Measurements from ENCODE around the gene IRX6. TPM values are rescaled to one million over a fixed set of nuclear protein-coding genes. Genes with fewer than 3 reads are reported as not detected.

IRX6 gene
- polyA plus RNA-seq, 1 donor (not counting 4 experiments of a cell fraction or from before 2014, with no cell fraction given), result not detected

DNA sequence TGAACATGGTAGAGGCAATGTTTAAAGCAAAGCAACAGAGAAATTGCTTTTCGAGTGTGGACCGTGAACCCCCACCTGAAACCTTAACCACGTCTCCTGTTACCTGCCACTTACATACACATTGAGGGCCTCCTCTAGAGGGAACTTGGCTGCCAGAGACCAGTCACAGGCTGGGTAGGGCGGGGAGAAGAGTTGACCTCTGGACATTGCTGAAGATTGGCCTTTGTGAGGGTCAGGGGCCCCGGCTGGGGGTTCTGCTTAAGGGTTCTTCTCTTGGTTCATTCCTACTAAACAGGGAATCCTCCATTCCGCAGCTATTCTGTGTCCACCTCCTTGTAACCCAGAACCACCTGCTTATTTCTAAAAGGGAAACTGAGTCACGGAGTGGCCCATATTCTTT is 53.8 kb downstream of the IRX6 start:
- Histone ChIP-seq H2AFZ (ENCODE audit: control insufficient read depth, low read length) (no peak overlapping the region), H4K20me1 (ENCODE audit: control insufficient read depth, extremely low read depth, insufficient read depth, low read length) (no peaks in the 10 kb centered on the region), H3K9ac (ENCODE audit: control insufficient read depth, extremely low read depth, insufficient read depth, low read length) (no peak overlapping the region), H3K4me2 (ENCODE audit: control insufficient read depth, extremely low read depth, insufficient read depth, low read depth, low read length) (no peak overlapping the region), H3K9me1 (ENCODE audit: control insufficient read depth, extremely low read depth, insufficient read depth, low read length) (no peaks in the 10 kb centered on the region), H3K27ac (ENCODE audit: control insufficient read depth, insufficient read depth, low read length) (no peak overlapping the region), H3K4me3 (ENCODE audit: control insufficient read depth in 2 of 3, extremely low read depth in 1 of 3, insufficient read depth in 2 of 3, low read depth in 1 of 3, low read length in 3 of 3) (no peak overlapping the region), H3K9me3 (ENCODE audit: control insufficient read depth, low read depth, low read length) (no peaks in the 10 kb centered on the region), H3K4me1 (ENCODE audit: control insufficient read depth, extremely low read depth, insufficient read depth, low read length) (peaks cover 4% of the 10 kb centered on the region), H3K36me3 (ENCODE audit: control insufficient read depth in 2 of 2, extremely low read depth in 1 of 2, insufficient read depth in 2 of 2, low read length in 2 of 2) (no peaks in the 10 kb centered on the region), H3K79me2 (ENCODE audit: control insufficient read depth, insufficient read depth, low read length) (no peaks in the 10 kb centered on the region), H3K27me3 (ENCODE audit: control insufficient read depth, extremely low read depth, insufficient read depth, low read length) (peaks cover 7% of the 10 kb centered on the region)
- dilution Hi-C loops (cut with MboI; ENCODE audit: extremely low pct_ligation_motif_present, low sequenced_read_pairs), result no loop called here
- FAIRE-seq (no peak), DNase-seq (ENCODE audit: low read depth, low spot score) (no peak)
- TF ChIP-seq, protein P1, sequence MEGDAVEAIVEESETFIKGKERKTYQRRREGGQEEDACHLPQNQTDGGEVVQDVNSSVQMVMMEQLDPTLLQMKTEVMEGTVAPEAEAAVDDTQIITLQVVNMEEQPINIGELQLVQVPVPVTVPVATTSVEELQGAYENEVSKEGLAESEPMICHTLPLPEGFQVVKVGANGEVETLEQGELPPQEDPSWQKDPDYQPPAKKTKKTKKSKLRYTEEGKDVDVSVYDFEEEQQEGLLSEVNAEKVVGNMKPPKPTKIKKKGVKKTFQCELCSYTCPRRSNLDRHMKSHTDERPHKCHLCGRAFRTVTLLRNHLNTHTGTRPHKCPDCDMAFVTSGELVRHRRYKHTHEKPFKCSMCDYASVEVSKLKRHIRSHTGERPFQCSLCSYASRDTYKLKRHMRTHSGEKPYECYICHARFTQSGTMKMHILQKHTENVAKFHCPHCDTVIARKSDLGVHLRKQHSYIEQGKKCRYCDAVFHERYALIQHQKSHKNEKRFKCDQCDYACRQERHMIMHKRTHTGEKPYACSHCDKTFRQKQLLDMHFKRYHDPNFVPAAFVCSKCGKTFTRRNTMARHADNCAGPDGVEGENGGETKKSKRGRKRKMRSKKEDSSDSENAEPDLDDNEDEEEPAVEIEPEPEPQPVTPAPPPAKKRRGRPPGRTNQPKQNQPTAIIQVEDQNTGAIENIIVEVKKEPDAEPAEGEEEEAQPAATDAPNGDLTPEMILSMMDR (optimal IDR thresholded peaks at IDR 0.05 in 1 of 3, IDR thresholded peaks at IDR 0.05 in 1 of 3, conservative IDR thresholded peaks at IDR 0.05 in 1 of 3; ENCODE audit: extremely low read depth in 1 of 3, insufficient read depth in 2 of 3, low read length in 3 of 3), result no peak
- TF ChIP-seq EZH2 (IDR thresholded peaks at IDR 0.05; ENCODE audit: low read length), result no peak

DNA sequence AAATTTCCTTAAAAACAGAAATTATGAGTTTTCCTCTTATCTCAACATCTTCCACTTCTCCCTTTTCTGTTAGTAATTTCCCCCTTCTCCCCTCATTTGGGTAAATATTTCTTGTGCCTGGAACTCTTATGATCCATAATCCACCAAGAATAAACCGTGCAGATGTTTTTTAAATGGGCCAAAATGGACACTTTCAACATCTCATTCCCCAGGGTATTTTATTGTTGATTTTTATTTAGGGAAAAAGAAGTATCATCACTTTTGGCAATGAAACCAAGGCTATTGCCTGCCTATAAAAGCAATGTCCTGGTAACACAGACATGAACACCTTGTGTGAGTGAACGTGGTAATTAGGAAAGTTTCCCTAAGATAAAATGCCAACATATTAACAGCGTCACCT is 54.6 kb downstream of the IRX6 start:
- Histone ChIP-seq H3K27ac (ENCODE audit: control insufficient read depth, insufficient read depth, low read length) (no peak overlapping the region), H4K20me1 (ENCODE audit: control insufficient read depth, extremely low read depth, insufficient read depth, low read length) (no peaks in the 10 kb centered on the region), H3K4me3 (ENCODE audit: control insufficient read depth in 2 of 3, extremely low read depth in 1 of 3, insufficient read depth in 2 of 3, low read depth in 1 of 3, low read length in 3 of 3) (no peak overlapping the region), H3K36me3 (ENCODE audit: control insufficient read depth in 2 of 2, extremely low read depth in 1 of 2, insufficient read depth in 2 of 2, low read length in 2 of 2) (no peaks in the 10 kb centered on the region), H3K79me2 (ENCODE audit: control insufficient read depth, insufficient read depth, low read length) (no peaks in the 10 kb centered on the region), H3K27me3 (ENCODE audit: control insufficient read depth, extremely low read depth, insufficient read depth, low read length) (peaks cover 7% of the 10 kb centered on the region), H2AFZ (ENCODE audit: control insufficient read depth, low read length) (no peak overlapping the region), H3K9me1 (ENCODE audit: control insufficient read depth, extremely low read depth, insufficient read depth, low read length) (no peaks in the 10 kb centered on the region), H3K9ac (ENCODE audit: control insufficient read depth, extremely low read depth, insufficient read depth, low read length) (no peak overlapping the region), H3K4me1 (ENCODE audit: control insufficient read depth, extremely low read depth, insufficient read depth, low read length) (peaks cover 4% of the 10 kb centered on the region), H3K4me2 (ENCODE audit: control insufficient read depth, extremely low read depth, insufficient read depth, low read depth, low read length) (no peak overlapping the region), H3K9me3 (ENCODE audit: control insufficient read depth, low read depth, low read length) (no peaks in the 10 kb centered on the region)
- DNase-seq (ENCODE audit: low read depth, low spot score) (no peak), FAIRE-seq (no peak)
- TF ChIP-seq, protein P1 (optimal IDR thresholded peaks at IDR 0.05 in 1 of 3, IDR thresholded peaks at IDR 0.05 in 1 of 3, conservative IDR thresholded peaks at IDR 0.05 in 1 of 3; ENCODE audit: extremely low read depth in 1 of 3, insufficient read depth in 2 of 3, low read length in 3 of 3), result no peak
- no peak for TF ChIP-seq EZH2 (IDR thresholded peaks at IDR 0.05; ENCODE audit: low read length)
- dilution Hi-C loops (cut with MboI; ENCODE audit: extremely low pct_ligation_motif_present, low sequenced_read_pairs), result no loop called here

Data from keratinocyte (primary cell).